Stimulated activated naive B cell treated with anti-CD40 and anti-IgM and Interleukin-4, amounts not matched to agents 10 μg/mL and 1 μg/mL and 100 μg/mL, for 72 hours (primary cell): Measurements from ENCODE around the gene COL4A1.

ENCODE experiments used
- ATAC-seq, 2 donors: fragments of 150-1000 bp; cut with Tn5 transposase; replicated peaks; 2 replicates each; pipeline ENCODE4 v1.10.0; 2021; ENCODE audit warnings: moderate library complexity in 1 of 2
- DNase-seq: peaks from one replicate; pipeline ENCODE4 v3.0.0; 2021
- H3K27ac Mint-ChIP-seq: one replicate; pipeline ENCODE4 v1.8.0; 2022; ENCODE audit warnings: mild to moderate bottlenecking, mixed read lengths
- H3K27me3 Mint-ChIP-seq, 2 donors: one replicate each; pipeline ENCODE4 v1.8.0; 2022; ENCODE audit warnings: mixed read lengths in 2 of 2
- H3K36me3 Mint-ChIP-seq, 2 donors: one replicate each; pipeline ENCODE4 v1.8.0; 2022; ENCODE audit warnings: mixed read lengths in 2 of 2, mild to moderate bottlenecking in 1 of 2
- H3K4me1 Mint-ChIP-seq, 2 donors: one replicate each; pipeline ENCODE4 v1.8.0; 2022; ENCODE audit warnings: mixed read lengths in 2 of 2, mild to moderate bottlenecking in 1 of 2
- H3K4me3 Mint-ChIP-seq, 2 donors: one replicate each; pipeline ENCODE4 v1.8.0; 2022; ENCODE audit warnings: mild to moderate bottlenecking in 2 of 2, mixed read lengths in 2 of 2, moderate library complexity in 1 of 2
- H3K9me3 Mint-ChIP-seq, 2 donors: one replicate each; pipeline ENCODE4 v1.8.0; 2022; ENCODE audit warnings: mixed read lengths in 2 of 2, mild to moderate bottlenecking in 1 of 2

The COL4A1 gene

GRCh38 chr13:110293037-110293436, 13.9 kb downstream of the COL4A1 start:
- Mint-ChIP-seq H3K27ac (no peak overlapping the region), H3K4me3 (no peak overlapping the region), H3K4me1 (no peaks in the 10 kb centered on the region), H3K36me3 (no peaks in the 10 kb centered on the region), H3K9me3 (no peaks in the 10 kb centered on the region), H3K27me3 (peaks cover 18 to 36% of the 10 kb centered on the region in 2 donors)
- ATAC-seq: no peak
- DNase-seq: no peak

GRCh38 chr13:110291286-110291685, 15.7 kb downstream of the COL4A1 start:
- H3K36me3 Mint-ChIP-seq: no peaks in the 10 kb centered on the region
- no peaks in the 10 kb centered on the region for H3K4me1 Mint-ChIP-seq
- peaks cover 11 to 29% of the 10 kb centered on the region in 2 donors for H3K27me3 Mint-ChIP-seq
- no peak overlapping the region for H3K27ac Mint-ChIP-seq
- no peak overlapping the region for H3K4me3 Mint-ChIP-seq
- no peaks in the 10 kb centered on the region for H3K9me3 Mint-ChIP-seq
- no peak for DNase-seq
- ATAC-seq: no peak

- ATAC-seq (no peak), DNase-seq (no peak)
- Mint-ChIP-seq H3K27me3 (peaks cover 12 to 33% of the 10 kb centered on the region in 2 donors), H3K9me3 (no peaks in the 10 kb centered on the region), H3K27ac (no peak overlapping the region), H3K36me3 (no peaks in the 10 kb centered on the region), H3K4me1 (no peaks in the 10 kb centered on the region), H3K4me3 (no peak overlapping the region)
Measured at GRCh38 chr13:110290826-110291225, 16.1 kb downstream of the COL4A1 start.

GRCh38 chr13:110290153-110290552, 16.8 kb downstream of the COL4A1 start:
- ATAC-seq: no peak
- DNase-seq: no peak
- Mint-ChIP-seq H3K36me3 (no peaks in the 10 kb centered on the region), H3K27me3 (peaks cover 9 to 27% of the 10 kb centered on the region in 2 donors), H3K4me1 (no peaks in the 10 kb centered on the region), H3K9me3 (no peaks in the 10 kb centered on the region), H3K4me3 (no peak overlapping the region), H3K27ac (no peak overlapping the region)

- H3K27ac Mint-ChIP-seq: no peak overlapping the region
- no peak for DNase-seq
Measured at GRCh38 chr13:110289661-110290060, 17.3 kb downstream of the COL4A1 start.

GRCh38 chr13:110289174-110289573, 17.8 kb downstream of the COL4A1 start:
- no peak overlapping the region for H3K4me3 Mint-ChIP-seq
- DNase-seq: no peak
- no peak overlapping the region for H3K27ac Mint-ChIP-seq
- H3K36me3 Mint-ChIP-seq: no peaks in the 10 kb centered on the region
- H3K9me3 Mint-ChIP-seq: no peaks in the 10 kb centered on the region
- H3K4me1 Mint-ChIP-seq: no peaks in the 10 kb centered on the region
- peaks cover 6 to 28% of the 10 kb centered on the region in 2 donors for H3K27me3 Mint-ChIP-seq
- no peak for ATAC-seq

More at GRCh38 chr13:110289661-110290060, 17.3 kb downstream of the COL4A1 start:
- no peaks in the 10 kb centered on the region for H3K4me1 Mint-ChIP-seq
- H3K9me3 Mint-ChIP-seq: no peaks in the 10 kb centered on the region
- peaks cover 9 to 27% of the 10 kb centered on the region in 2 donors for H3K27me3 Mint-ChIP-seq
- ATAC-seq: no peak
- H3K36me3 Mint-ChIP-seq: no peaks in the 10 kb centered on the region
- H3K4me3 Mint-ChIP-seq: no peak overlapping the region

- peaks cover 5 to 34% of the 10 kb centered on the region in 2 donors for H3K27me3 Mint-ChIP-seq
- H3K36me3 Mint-ChIP-seq: no peaks in the 10 kb centered on the region
- H3K4me1 Mint-ChIP-seq: no peaks in the 10 kb centered on the region
- H3K27ac Mint-ChIP-seq: no peak overlapping the region
- no peak for ATAC-seq
- no peak overlapping the region for H3K4me3 Mint-ChIP-seq
- DNase-seq: no peak
- no peaks in the 10 kb centered on the region for H3K9me3 Mint-ChIP-seq
Measured at GRCh38 chr13:110286833-110287819, 19.8 kb downstream of the COL4A1 start.

- DNase-seq (no peak), ATAC-seq (no peak)
- H3K27ac Mint-ChIP-seq: no peak overlapping the region
- H3K36me3 Mint-ChIP-seq: no peaks in the 10 kb centered on the region
- H3K27me3 Mint-ChIP-seq: peaks cover 9 to 35% of the 10 kb centered on the region in 2 donors
- no peaks in the 10 kb centered on the region for H3K9me3 Mint-ChIP-seq
- no peak overlapping the region for H3K4me3 Mint-ChIP-seq
- H3K4me1 Mint-ChIP-seq: no peaks in the 10 kb centered on the region
Measured at GRCh38 chr13:110285991-110286832, 20.7 kb downstream of the COL4A1 start.

GRCh38 chr13:110284779-110285484, 22.0 kb downstream of the COL4A1 start:
- DNase-seq (no peak), ATAC-seq (no peak)
- no peak overlapping the region for H3K4me3 Mint-ChIP-seq
- H3K36me3 Mint-ChIP-seq: no peaks in the 10 kb centered on the region
- no peaks in the 10 kb centered on the region for H3K4me1 Mint-ChIP-seq
- H3K9me3 Mint-ChIP-seq: no peaks in the 10 kb centered on the region
- peaks cover 10 to 39% of the 10 kb centered on the region in 2 donors for H3K27me3 Mint-ChIP-seq
- H3K27ac Mint-ChIP-seq: no peak overlapping the region

- peaks cover 14 to 34% of the 10 kb centered on the region in 2 donors for H3K27me3 Mint-ChIP-seq
- H3K4me3 Mint-ChIP-seq: no peak overlapping the region
- H3K27ac Mint-ChIP-seq: no peak overlapping the region
- no peaks in the 10 kb centered on the region for H3K36me3 Mint-ChIP-seq
- no peaks in the 10 kb centered on the region for H3K4me1 Mint-ChIP-seq
- ATAC-seq (no peak), DNase-seq (no peak)
- H3K9me3 Mint-ChIP-seq: no peaks in the 10 kb centered on the region
Measured at GRCh38 chr13:110283736-110284517, 23.0 kb downstream of the COL4A1 start.

- Mint-ChIP-seq H3K4me1 (no peaks in the 10 kb centered on the region), H3K36me3 (no peaks in the 10 kb centered on the region), H3K27me3 (peaks cover 17 to 34% of the 10 kb centered on the region in 2 donors), H3K27ac (no peak overlapping the region), H3K9me3 (no peaks in the 10 kb centered on the region), H3K4me3 (no peak overlapping the region)
- ATAC-seq: no peak
- no peak for DNase-seq
Measured at GRCh38 chr13:110282316-110282841, 24.6 kb downstream of the COL4A1 start.

GRCh38 chr13:110281736-110282135, 25.2 kb downstream of the COL4A1 start:
- no peaks in the 10 kb centered on the region for H3K36me3 Mint-ChIP-seq
- no peak for ATAC-seq
- no peaks in the 10 kb centered on the region for H3K9me3 Mint-ChIP-seq
- no peak overlapping the region for H3K27ac Mint-ChIP-seq
- no peak overlapping the region for H3K4me3 Mint-ChIP-seq
- H3K27me3 Mint-ChIP-seq: peaks cover 17 to 34% of the 10 kb centered on the region in 2 donors
- no peak for DNase-seq
- H3K4me1 Mint-ChIP-seq: no peaks in the 10 kb centered on the region

- ATAC-seq (no peak), DNase-seq (no peak)
- Mint-ChIP-seq H3K27me3 (peaks cover 14 to 31% of the 10 kb centered on the region in 2 donors), H3K27ac (no peak overlapping the region), H3K4me3 (no peak overlapping the region), H3K4me1 (no peaks in the 10 kb centered on the region), H3K9me3 (no peaks in the 10 kb centered on the region), H3K36me3 (no peaks in the 10 kb centered on the region)
Measured at GRCh38 chr13:110280985-110281688, 25.8 kb downstream of the COL4A1 start.
